NCI-H2171 treated with DMSO at 0.1 percent for 48 hours (cell line): Measurements from ENCODE around the gene PEX11G.

Experiments
- DNase-seq: peaks from one replicate; lab custom pipeline; 2025; lab: John Stamatoyannopoulos, UW

PEX11G gene

DNA sequence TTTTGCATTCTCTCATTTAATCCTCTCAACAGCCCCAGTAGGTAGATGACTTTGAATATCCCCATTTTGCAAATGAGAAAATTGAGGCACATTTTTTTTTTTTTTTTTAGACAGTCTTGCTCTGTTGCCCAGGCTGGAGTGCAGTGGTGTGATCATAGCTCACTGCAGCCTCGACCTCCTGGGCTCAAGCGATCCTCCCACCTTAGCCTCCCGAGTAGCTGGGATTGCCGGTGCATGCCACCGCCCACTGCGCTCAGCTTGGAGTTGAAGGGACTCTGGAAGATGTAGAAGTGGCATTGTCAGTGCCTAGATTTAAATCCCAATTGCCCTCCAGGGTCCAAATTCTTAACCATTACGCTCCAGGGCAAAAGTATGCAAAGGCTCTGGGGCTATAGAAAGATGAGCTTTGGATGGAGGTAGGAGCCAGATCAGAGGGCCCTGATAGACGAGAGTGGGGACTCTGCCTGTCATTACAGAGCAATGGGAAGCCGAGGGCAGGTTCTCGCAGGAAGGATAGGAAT, 32.8 kb upstream of the PEX11G start:
- DNase-seq: no peak

- DNase-seq: no peak
Measured at GRCh38 chr19:7520131-7521051, 31.6 kb upstream of the PEX11G start.

DNA sequence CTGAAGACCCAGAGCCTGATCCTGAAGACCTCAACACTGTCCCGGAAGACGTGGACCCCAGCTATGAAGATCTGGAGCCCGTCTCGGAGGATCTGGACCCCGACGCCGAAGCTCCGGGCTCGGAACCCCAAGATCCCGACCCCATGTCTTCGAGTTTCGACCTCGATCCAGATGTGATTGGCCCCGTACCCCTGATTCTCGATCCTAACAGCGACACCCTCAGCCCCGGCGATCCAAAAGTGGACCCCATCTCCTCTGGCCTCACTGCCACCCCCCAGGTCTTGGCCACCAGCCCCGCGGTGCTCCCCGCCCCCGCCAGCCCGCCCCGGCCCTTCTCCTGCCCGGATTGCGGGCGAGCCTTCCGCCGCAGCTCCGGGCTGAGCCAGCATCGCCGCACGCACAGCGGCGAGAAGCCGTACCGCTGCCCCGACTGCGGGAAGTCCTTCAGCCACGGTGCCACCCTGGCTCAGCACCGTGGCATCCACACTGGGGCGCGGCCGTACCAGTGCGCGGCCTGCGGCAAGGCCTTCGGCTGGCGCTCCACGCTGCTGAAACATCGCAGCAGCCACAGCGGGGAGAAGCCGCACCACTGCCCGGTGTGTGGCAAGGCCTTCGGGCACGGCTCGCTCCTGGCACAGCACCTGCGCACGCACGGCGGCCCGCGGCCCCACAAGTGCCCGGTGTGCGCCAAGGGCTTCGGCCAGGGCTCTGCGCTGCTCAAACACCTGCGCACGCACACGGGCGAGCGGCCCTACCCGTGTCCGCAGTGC, 30.7 kb upstream of the PEX11G start:
- DNase-seq: no peak

- no peak for DNase-seq
Measured at GRCh38 chr19:7516878-7517277, 28.0 kb upstream of the PEX11G start.

GRCh38 chr19:7516333-7516732, 27.5 kb upstream of the PEX11G start:
- DNase-seq: no peak

DNA sequence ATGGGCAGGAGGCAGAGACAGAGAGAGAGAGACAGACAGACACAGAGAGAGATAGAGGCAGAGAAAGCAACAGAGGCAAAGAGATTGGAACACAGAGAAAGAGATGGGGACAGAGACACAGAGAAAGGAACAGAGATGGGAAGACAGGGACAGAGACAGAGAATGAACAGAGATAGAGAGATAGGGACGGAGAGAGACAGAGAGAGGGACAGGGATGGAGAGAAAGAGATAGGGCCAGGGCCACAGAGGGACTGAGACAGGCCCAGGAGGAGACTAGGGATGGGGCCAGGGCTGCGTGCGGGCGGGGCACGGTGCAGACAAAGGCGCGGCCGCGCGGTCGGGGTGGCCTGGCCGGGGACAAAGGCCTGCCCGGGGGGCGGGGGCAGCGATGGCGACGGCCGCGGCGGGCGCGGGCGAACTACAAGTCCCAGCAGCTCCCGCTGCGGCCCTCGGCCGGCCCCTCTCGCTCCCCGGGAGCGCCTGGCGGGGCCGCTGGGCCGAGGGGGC, 26.9 kb upstream of the PEX11G start, which contains the start of gene ZNF358:
Gene ZNF358 (plus strand): TSS at position 459 of the 507 bp plus-strand sequence. CDS start 3,140 bp downstream, outside the sequence.
- DNase-seq: peak; percentile 47

DNA sequence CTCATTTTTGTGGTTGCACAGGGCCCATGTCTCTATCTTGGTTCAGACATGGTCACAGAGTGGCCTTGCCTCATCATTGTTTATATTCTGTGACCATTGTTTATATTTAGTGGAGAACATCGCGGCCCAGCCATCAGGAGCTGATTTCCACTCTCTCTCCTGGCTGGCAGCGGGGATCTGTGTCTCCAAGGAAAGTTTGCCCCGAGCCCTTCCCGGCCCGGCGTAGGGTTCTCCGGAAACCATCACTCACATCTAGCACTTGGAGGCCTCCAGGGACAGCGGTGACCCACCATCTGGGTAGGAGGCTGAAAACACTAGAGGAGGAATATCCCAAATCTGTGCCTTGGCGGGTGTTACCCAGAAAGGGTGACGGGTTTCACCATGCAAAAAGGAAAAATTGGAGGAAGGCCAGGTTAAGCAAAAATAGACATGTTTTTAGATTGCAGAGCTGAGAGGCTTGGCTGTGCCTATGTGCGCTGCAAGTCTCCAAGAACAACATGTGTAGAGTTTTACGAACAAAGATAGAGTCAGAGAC, 26.3 kb upstream of the PEX11G start:
- peak; percentile 32 for DNase-seq

- DNase-seq: no peak
Measured at GRCh38 chr19:7513809-7514642, 25.2 kb upstream of the PEX11G start.

- DNase-seq: peak; percentile 22
Measured at GRCh38 chr19:7512400-7512851, 23.6 kb upstream of the PEX11G start.

- DNase-seq: no peak
Measured at GRCh38 chr19:7509625-7510024, 20.8 kb upstream of the PEX11G start.

GRCh38 chr19:7507884-7508283, 19.0 kb upstream of the PEX11G start:
- DNase-seq: no peak

DNA sequence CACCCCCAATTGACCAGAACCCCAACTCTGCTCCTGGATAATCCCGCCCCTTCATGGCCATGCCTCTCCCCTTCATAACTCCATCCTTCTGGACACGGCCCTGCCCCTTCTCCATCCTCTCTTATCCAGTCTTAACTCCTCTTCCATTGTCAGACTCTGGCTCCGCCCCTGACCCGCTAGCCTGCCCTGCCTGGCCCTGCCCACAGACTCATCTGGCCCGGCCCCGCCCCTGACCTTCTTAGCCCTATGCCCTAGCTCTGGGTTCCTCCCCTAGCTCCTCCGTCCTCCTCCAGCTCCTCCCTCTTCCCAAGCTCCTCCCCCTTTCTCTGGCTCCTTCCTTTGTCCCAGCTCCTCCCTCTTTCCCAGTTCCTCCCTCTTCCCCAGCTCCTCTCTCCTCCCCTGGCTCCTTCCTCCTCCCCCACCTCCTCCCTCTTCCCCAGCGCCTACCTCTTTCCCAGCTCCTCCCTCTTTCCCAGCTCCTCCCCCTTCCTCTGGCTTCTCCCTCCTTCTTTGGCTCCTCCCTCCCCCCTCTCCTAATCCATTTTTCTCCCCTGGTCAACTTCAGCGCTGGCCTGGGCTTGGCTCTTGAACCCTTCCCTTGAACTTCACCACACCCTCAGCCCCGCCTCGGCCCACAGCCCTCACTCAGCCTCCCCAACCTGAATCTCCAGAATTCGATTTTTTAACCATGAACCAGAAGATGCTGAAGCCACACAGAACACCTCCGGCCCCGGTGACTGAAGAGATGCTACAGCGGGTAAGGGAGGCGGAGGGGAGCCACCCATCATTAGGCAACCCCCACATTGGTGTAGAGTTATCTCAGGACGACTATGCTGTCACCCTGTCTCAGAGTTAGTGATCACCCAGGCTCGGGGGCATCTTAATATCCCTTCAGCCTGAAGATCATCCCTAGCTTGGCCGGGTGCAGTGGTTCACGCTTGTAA, 17.8 kb upstream of the PEX11G start:
- peak; percentile 89 for DNase-seq

GRCh38 chr19:7505682-7506384, 17.0 kb upstream of the PEX11G start:
- DNase-seq: peak; percentile 65

DNA sequence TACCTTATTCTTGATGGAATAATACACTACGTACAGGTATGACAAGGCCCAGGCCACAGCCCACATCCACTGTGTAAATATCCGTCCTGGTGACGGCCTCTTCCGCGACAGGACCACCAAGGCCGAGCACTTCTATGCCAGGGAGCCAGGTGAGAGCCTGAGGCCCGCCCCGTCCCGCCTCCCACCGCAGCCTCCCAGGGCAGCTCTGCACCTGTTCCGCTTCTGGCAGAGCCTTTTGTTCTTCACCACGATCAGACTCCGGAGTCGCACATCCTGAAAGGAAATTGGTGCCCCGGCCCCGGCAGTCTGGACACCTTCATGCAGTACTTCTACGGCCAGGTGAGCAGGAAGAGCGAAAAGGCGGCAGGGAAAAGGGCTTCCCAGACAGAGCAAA, 16.4 kb upstream of the PEX11G start:
- DNase-seq: peak; percentile 65

GRCh38 chr19:7504684-7505083, 15.8 kb upstream of the PEX11G start:
- no peak for DNase-seq

DNA sequence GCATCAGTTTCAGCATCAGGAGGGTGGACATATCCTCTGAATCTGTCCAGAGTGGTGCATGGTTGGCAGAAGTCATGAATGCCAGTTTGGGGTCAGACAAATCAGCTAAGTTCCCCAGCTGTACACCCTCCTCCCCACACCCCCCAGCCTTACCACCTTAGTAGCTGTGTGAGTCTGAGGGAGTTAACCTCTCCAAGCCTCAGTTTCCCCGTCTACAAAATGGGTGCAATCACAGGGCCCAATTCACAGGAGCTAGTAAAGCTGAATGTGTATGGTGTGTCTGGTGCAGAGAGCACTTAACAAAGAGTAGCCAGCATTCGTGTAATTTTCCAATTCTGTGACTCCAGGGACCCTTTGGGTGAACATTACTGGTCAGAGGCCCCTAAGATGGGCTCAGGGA, 13.7 kb upstream of the PEX11G start:
- DNase-seq: no peak

- DNase-seq: peak; percentile 84
Measured at GRCh38 chr19:7500811-7501450, 12.1 kb upstream of the PEX11G start.

DNA sequence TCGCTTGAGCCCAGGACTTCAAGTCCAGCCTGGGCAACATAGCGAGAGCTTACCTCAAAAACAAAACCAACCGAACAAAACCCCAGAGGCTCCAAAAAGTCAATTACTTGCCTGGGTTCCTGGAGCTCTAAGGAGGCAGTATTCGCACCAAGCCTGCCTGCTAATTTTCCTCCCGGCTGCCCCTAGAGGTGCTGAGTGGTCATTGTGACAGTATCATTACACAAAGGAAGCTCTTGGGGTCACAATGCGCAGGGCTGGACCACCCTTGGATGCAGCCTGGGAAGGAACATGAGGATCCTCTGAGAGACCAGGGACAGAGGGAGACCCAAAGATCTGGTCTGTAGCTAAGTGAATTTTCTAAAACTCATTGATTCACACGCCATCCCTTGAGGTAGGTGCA, 8.5 kb upstream of the PEX11G start:
- DNase-seq: no peak
